ENCODE measurements around the gene ZNF420.
"Not testable (repeated sequence)": the region's sequence is repeated elsewhere in the genome, so short reads cannot be mapped to it uniquely, and the experiment has no call there.

Gene ZNF420

GRCh38 chr19:37104135-37104534 is 25.9 kb downstream of the ZNF420 start:
- peaks cover 32 to 62% of the 10 kb centered on the region in 2 donors for H3K9me3 Mint-ChIP-seq
- not testable (repeated sequence) for H3K27ac Mint-ChIP-seq, DNase-seq, H3K4me1 Mint-ChIP-seq, ATAC-seq, H3K4me3 Mint-ChIP-seq, H3K27me3 Mint-ChIP-seq

DNA sequence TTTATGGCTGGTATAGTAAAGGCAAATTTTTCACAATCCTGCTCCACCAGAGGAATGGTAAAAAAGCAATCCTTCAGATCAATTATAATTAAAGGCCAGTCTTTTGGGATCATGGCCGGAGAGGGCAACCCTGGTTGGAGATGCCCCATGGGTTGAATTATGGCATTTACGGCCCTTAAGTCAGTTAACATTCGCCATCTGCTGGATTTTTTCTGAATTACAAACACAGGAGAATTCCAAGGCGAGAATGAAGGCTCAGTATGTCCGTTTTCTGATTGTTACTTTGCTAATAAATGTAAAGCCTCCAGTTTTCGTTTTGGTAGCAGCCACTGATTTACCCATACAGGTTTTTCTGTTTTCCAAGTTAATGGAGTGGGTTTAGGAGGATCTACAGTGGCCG is 33.5 kb downstream of the ZNF420 start:
- not testable (repeated sequence) for H3K4me1 Mint-ChIP-seq, DNase-seq, ATAC-seq

DNA sequence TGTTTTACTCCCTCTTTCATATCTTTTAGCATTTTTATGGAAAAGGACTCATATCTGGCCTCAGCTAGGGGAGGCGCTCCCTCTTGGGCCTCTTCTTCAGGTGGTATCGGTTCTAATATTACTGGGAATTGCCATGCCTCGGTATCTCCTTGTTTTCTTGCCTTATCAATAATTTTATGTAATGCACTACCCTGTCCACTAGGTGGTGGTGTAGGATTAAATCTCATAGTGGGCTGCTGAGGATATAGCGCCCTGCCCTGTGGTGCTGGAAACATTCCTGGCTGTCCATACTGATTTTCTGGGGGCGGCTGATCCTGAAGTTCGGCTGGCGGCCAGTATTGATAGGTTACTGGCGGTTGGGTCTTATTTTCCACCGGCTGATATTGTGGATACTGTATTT is 35.8 kb downstream of the ZNF420 start:
- Mint-ChIP-seq H3K4me3 (no peak overlapping the region), H3K4me1 (no peaks in the 10 kb centered on the region), H3K27ac (no peak overlapping the region), H3K9me3 (peaks cover 48 to 52% of the 10 kb centered on the region in 2 donors), H3K27me3 (no peaks in the 10 kb centered on the region)
- ATAC-seq: no peak
- no peak for DNase-seq

More for the DNA sequence above, 33.5 kb downstream of the ZNF420 start:
- not testable (repeated sequence) for H3K27me3 Mint-ChIP-seq, H3K27ac Mint-ChIP-seq, H3K4me3 Mint-ChIP-seq
- peaks cover 41 to 47% of the 10 kb centered on the region in 2 donors for H3K9me3 Mint-ChIP-seq

DNA sequence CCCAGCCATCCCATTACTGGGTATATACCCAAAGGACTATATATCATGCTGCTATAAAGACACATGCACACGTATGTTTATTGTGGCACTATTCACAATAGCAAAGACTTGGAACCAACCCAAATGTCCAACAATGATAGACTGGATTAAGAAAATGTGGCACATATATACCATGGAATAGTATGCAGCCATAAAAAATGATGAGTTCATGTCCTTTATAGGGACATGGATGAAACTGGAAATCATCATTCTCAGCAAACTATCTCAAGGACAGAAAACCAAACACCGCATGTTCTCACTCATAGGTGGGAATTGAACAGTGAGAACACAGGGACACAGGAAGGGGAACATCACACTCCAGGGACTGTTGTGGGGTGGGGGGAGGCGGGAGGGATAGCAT is 43.9 kb downstream of the ZNF420 start:
- H3K4me3 Mint-ChIP-seq, ATAC-seq, DNase-seq, H3K4me1 Mint-ChIP-seq, H3K27ac Mint-ChIP-seq, H3K27me3 Mint-ChIP-seq: not testable (repeated sequence)
- H3K9me3 Mint-ChIP-seq: peaks cover 47 to 63% of the 10 kb centered on the region in 2 donors

GRCh38 chr19:37127999-37128820 is 50.0 kb downstream of the ZNF420 start:
- no peak for DNase-seq
- no peak overlapping the region for H3K27ac Mint-ChIP-seq
- peaks cover 54 to 66% of the 10 kb centered on the region in 2 donors for H3K9me3 Mint-ChIP-seq
- no peaks in the 10 kb centered on the region for H3K27me3 Mint-ChIP-seq
- H3K4me1 Mint-ChIP-seq: no peaks in the 10 kb centered on the region
- no peak for ATAC-seq
- no peak overlapping the region for H3K4me3 Mint-ChIP-seq

DNA sequence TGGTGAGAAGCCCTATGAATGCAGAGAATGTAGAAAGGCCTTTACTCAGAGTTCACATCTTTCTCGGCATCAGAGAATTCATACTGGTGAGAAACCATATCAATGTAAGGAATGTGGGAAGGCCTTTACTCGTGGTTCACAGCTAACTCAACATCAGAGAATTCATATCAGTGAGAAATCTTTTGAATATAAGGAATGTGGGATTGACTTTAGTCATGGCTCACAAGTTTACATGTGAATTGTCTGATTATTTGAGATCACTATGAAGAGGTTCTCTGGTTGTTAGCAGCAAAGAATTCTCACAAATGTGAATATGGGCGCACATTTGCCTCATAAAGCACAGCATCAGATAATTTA is 50.6 kb downstream of the ZNF420 start:
- DNase-seq (no peak), ATAC-seq (no peak)
- peaks cover 58 to 69% of the 10 kb centered on the region in 2 donors for H3K9me3 Mint-ChIP-seq
- no peaks in the 10 kb centered on the region for H3K4me1 Mint-ChIP-seq
- no peak overlapping the region for H3K4me3 Mint-ChIP-seq
- H3K27me3 Mint-ChIP-seq: no peaks in the 10 kb centered on the region
- no peak overlapping the region for H3K27ac Mint-ChIP-seq

DNA sequence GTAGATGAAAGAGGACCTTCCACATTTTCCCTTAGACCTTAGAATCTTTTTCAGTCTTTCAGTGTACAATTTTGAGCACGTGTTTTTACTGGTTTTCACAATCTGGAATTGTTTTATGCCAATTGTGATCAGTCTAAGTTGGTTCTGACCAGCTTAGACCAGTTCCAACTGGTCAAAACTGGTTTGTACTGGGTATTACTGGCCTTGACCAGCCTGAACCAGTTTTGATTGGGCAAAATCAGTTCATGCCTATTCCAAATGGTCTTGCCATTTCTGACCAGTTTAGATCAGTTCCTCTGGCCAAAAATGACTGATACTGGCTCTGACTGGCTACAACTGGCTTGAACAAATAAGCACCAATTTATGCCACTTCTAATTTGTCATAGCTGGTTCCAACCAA is 57.9 kb downstream of the ZNF420 start:
- H3K9me3 Mint-ChIP-seq: peaks cover 44 to 74% of the 10 kb centered on the region in 2 donors
- H3K27ac Mint-ChIP-seq: no peak overlapping the region
- DNase-seq (no peak), ATAC-seq (no peak)
- no peaks in the 10 kb centered on the region for H3K27me3 Mint-ChIP-seq
- no peak overlapping the region for H3K4me3 Mint-ChIP-seq
- H3K4me1 Mint-ChIP-seq: no peaks in the 10 kb centered on the region

DNA sequence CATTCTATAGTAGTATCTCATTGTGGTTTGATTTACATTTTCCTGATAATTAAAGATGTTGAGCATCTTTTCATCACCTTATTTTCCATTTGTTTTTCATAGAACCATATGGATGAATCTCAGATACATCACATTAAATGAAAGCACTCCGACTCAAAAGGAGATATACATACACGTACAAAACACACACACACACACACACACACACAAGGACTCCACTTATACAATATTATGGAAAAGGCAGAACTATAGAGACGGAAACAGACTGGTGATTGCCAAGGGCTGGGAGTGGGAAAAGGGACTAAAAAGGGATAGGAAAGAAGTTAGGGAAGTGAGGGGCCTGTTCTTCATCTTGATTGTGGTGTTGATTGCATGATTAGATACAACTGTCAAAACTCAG is 70.0 kb downstream of the ZNF420 start:
- no peak overlapping the region for H3K4me3 Mint-ChIP-seq
- no peak for ATAC-seq
- H3K9me3 Mint-ChIP-seq: peaks cover 34 to 59% of the 10 kb centered on the region in 2 donors

GRCh38 chr19:37160153-37160552 is 81.9 kb downstream of the ZNF420 start:
- Mint-ChIP-seq H3K27me3 (no peaks in the 10 kb centered on the region), H3K27ac (no peak overlapping the region), H3K4me3 (no peak overlapping the region), H3K4me1 (no peaks in the 10 kb centered on the region), H3K9me3 (peaks cover 50 to 73% of the 10 kb centered on the region in 2 donors)
- DNase-seq: no peak
- ATAC-seq: no peak

More for the DNA sequence above, 70.0 kb downstream of the ZNF420 start:
- no peaks in the 10 kb centered on the region for H3K27me3 Mint-ChIP-seq
- H3K27ac Mint-ChIP-seq: peak overlapping the region in 1 of 2 donors; percentile 74
- no peaks in the 10 kb centered on the region for H3K4me1 Mint-ChIP-seq
- no peak for DNase-seq

DNA sequence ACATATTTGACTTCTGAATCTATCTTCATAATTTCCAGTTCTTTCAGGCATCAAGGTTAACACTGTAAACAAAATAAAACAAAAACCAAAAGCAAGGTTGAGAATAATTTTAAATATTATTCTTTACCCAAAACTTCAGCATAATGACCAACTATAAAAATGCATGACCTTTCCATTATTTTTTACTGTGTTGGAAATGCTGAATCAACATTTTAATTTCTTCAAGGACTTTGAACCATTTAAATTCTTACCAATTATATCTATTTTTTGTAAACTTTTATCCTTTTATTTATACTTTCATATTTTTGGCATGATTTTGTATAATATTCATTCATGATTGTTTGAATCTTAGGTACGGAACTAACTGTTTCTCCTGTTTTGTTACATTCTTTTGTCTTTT is 87.4 kb downstream of the ZNF420 start:
- H3K4me1 Mint-ChIP-seq: no peaks in the 10 kb centered on the region
- ATAC-seq (no peak), DNase-seq (no peak)
- H3K27me3 Mint-ChIP-seq: no peaks in the 10 kb centered on the region
- H3K9me3 Mint-ChIP-seq: peaks cover 43 to 58% of the 10 kb centered on the region in 2 donors
- no peak overlapping the region for H3K4me3 Mint-ChIP-seq
- no peak overlapping the region for H3K27ac Mint-ChIP-seq

DNA sequence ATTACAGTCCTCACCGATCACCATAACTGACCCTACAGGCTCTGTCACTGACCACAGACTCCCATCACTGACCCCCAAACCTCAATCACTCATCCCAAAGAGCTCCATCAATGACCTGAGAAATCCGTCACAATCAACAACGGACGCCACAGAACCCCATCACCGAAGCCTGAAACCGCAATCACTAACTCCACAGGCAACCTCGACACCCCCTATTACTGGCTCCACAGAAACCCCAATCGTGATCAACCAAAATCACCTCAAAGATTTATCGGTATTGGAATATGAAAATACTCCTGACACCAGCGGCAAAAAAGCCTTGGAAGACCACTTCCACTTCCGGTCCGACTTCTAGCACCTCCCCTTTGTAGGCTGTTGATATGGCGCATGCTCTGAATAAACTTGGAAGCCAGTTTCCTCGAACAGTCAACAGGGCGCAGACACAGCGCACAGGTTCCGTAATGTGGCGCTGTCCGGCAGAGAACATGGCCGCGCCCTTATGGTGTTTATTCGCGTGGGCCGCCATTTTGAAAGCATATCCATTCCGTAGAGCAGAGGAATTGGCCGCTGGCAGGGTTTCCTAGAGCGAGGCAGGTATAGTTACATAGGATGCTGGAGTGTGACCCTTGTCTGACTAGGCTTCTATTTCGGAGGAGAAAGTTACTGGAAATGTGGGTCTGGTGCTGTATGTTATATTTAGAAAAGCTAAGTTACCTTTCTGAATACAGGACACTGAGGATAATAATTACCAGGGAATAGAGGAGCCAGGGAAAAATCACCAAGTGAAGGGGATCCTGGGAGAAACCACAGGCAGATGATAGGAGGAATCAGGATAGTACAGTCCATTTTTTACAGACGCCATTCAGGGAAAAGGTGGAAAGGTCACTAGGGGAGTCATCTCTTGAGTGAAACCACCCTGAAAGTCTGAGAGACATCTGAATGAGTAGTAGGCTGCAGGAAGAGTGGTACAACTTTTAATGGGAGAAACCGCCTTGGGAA is 94.4 kb downstream of the ZNF420 start, which contains the start of gene ZNF585A:
Gene ZNF585A (minus strand): TSS at position 328 of the 999 bp plus-strand sequence. CDS start 2,785 bp downstream, outside the sequence.
- Mint-ChIP-seq H3K4me1 (no peaks in the 10 kb centered on the region), H3K4me3 (peak within 1 kb of the TSS in 1 of 2 donors; percentile 8), H3K27me3 (no peaks in the 10 kb centered on the region), H3K27ac (no peak within 1 kb of the TSS), H3K9me3 (peaks cover 25 to 40% of the 10 kb centered on the region in 2 donors)
- peak; percentile 82 to 93 for DNase-seq
- ATAC-seq: peak; percentile 100

Data from stimulated activated naive CD8-positive, alpha-beta T cell treated with anti-CD3 and anti-CD28 coated beads, Interleukin-15, amount 100 ng/mL, for 72 hours (primary cell).